NCI-H2196 (cell line): ENCODE results near the gene PRRC2A.

Experiments used
- DNase-seq: peaks from one replicate; lab custom pipeline; 2025; ENCODE audit not compliant: unreplicated experiment; lab: John Stamatoyannopoulos, UW

The PRRC2A gene

GRCh38 chr6:31622684-31623091 is 2.2 kb downstream of the PRRC2A start:
- DNase-seq = no peak

- DNase-seq = no peak
These were observed 3.6 kb downstream of the PRRC2A start for GRCh38 chr6:31624070-31624469.

DNA sequence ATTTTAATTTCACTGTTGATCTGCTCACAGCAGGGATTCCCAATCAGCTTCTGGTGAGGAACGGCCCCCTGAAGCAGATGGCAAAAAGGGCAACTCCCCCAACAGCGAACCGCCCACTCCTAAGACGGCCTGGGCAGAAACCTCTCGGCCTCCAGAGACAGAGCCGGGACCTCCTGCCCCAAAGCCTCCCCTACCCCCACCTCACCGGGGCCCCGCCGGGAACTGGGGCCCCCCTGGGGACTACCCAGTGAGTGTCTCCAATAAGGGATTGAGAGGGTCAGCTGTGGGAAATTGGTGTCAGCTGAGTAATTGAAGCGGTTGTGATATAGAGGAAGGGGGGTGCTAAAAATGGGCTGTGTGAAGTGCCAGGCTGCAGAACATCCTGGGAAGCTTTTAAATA is 6.4 kb downstream of the PRRC2A start:
- DNase-seq = no peak

DNA sequence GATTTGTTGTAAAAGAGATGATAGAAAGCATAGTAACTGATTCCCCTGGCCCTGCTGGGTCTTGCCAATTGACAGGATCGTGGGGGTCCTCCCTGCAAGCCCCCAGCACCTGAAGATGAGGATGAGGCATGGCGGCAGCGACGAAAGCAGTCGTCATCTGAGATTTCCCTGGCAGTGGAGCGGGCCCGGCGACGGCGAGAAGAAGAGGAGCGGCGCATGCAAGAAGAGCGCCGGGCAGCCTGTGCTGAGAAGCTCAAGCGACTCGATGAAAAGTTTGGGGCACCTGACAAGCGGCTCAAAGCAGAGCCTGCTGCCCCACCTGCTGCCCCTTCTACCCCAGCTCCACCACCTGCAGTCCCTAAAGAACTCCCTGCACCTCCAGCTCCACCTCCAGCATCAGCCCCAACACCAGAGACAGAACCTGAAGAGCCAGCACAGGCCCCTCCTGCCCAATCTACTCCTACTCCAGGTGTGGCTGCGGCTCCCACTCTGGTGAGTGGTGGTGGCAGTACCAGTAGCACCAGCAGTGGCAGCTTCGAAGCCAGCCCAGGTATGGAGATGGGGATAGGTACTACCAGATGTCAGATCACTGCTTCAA is 7.3 kb downstream of the PRRC2A start:
- no peak for DNase-seq

- DNase-seq = no peak
These were observed 8.5 kb downstream of the PRRC2A start for GRCh38 chr6:31629014-31629413.

- DNase-seq = no peak
These were observed 9.8 kb downstream of the PRRC2A start for GRCh38 chr6:31630177-31630934.

DNA sequence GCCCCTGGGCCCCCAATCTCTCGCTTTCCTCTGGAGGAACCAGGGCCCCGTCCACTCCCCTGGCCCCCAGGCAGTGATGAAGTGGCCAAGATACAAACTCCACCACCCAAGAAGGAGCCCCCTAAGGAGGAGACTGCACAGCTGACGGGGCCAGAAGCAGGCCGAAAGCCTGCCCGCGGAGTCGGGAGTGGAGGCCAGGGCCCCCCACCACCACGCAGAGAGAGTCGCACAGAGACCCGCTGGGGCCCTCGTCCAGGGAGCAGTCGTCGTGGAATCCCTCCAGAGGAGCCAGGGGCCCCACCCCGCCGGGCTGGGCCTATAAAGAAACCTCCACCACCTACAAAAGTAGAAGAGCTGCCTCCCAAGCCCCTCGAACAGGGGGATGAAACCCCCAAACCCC is 10.7 kb downstream of the PRRC2A start:
- no peak for DNase-seq

DNA sequence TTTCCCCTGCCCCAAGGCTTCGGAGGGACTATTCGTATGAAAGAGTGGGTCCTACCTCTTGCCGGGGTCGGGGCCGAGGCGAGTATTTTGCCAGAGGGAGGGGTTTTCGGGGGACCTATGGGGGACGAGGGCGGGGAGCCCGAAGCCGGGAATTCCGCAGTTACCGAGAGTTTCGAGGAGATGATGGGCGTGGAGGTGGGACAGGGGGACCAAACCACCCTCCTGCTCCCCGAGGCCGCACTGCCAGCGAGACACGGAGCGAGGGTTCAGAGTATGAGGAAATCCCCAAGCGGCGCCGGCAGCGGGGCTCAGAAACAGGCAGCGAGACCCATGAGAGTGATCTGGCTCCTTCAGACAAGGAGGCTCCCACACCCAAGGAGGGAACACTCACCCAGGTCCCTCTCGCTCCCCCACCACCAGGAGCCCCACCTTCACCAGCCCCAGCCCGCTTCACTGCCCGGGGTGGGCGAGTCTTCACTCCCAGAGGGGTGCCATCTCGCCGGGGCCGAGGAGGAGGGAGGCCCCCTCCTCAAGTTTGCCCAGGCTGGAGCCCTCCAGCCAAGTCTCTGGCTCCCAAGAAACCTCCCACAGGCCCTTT is 11.3 kb downstream of the PRRC2A start:
- no peak for DNase-seq

GRCh38 chr6:31632279-31632946 is 11.9 kb downstream of the PRRC2A start:
- DNase-seq = no peak

GRCh38 chr6:31633447-31633846 is 12.9 kb downstream of the PRRC2A start:
- no peak for DNase-seq

DNA sequence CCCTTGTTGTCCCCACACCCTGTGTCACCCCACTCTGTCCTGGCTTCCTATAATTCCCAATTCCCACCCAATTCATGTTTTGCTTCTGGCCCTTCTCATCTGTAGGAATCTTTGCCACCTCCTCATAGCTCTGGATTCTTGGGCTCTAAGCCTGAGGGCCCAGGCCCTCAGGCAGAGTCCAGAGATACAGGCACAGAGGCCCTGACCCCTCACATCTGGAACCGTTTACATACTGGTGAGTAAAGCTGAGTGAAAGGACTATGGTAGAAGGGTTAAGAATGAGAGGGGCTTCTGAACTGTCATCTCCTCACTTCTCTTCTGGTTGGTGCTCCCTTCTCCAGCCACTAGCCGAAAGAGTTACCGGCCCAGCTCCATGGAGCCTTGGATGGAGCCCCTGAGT is 13.6 kb downstream of the PRRC2A start:
- DNase-seq = no peak

DNA sequence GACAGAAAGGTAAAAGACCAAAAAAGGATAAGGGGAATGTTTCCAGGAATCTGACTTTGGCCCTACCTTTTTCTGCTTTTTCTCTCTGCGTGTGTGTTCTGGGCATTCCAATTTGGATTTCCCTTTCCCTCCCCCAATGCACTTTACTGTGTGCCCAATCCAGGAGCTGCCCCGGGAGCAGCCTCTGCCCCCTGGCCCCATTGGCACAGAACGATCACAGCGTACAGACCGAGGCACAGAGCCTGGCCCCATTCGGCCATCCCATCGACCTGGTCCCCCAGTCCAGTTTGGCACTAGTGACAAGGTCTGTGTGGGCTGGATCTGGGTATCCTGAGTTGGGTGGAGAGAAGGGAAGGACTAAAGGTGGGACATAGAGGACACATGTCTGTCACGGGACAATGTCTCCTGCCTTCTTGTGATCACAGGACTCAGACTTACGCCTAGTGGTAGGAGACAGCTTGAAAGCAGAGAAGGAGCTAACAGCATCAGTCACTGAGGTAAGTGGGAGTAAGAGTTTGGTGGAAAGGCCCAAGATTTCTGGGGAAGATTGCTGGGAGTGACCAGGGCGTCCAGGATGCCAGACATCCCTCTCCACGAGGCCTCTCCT is 14.6 kb downstream of the PRRC2A start:
- no peak for DNase-seq

GRCh38 chr6:31636698-31637596 is 16.4 kb downstream of the PRRC2A start:
- no peak for DNase-seq

DNA sequence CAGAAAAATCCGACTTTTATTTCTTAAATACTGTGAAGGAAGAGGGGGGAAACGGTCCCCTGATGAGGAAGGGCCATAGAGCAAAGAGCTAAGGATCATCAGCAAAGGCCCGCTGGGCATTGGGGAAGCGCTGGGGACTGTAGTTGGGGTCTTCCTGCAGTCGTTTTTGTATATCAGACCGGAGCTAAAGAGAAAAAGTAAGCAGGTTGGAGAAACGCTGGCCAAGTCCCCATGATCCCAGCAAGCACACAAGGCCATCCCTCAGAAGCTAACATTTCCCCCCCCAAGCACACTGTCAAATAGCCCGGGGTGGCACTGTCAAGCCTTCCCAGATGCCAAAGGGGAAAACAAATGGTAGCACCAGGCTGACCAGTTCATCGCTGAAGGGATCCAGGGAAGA is 18.5 kb downstream of the PRRC2A start:
- DNase-seq = no peak

GRCh38 chr6:31639449-31639861 is 18.9 kb downstream of the PRRC2A start:
- DNase-seq = no peak

DNA sequence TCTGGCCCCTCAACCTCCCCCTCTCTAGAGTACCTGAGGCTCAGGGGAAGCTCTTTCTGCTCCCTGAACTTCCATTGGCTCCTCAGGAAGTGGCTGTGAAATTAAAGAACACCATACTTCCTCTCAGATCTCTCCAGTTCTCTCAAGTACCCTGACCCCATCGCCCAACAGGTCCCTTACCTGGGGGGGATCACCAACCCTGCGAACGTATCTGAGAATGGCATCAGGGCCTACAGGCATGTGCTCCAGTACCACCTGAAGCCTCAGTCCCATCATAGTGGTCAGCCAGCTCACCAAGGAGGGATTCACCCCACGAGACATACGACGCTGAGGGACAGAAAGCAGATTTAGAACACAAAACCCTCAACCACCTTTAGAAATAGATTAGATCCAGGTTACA is 20.1 kb downstream of the PRRC2A start:
- DNase-seq = no peak

- DNase-seq = no peak
These were observed 20.9 kb downstream of the PRRC2A start for GRCh38 chr6:31641370-31641769.

GRCh38 chr6:31642798-31643570 is 22.5 kb downstream of the PRRC2A start:
- DNase-seq = no peak

GRCh38 chr6:31643818-31644454 is 23.4 kb downstream of the PRRC2A start:
- no peak for DNase-seq
